Keratinocyte (primary cell): ENCODE measurements around the gene RTN4R. TPM values are rescaled to one million over a fixed set of nuclear protein-coding genes. Genes with fewer than 3 reads are reported as not detected.

Experiments used
- DNase-seq: peaks from one replicate; pipeline ENCODE4 v3.0.0-alpha.2; 2011; ENCODE audit warnings: low read depth, missing footprints, low spot score
- FAIRE-seq: peaks from 2 replicates; lab custom pipeline; 2011; peaks lifted over from hg19 to GRCh38; lab: Jason Lieb, UNC
- H2AFZ ChIP-seq: 2 replicates; pipeline ENCODE4 v1.6.0; 2012; ENCODE audit warnings: low read length, control low read depth, inconsistent platforms; ENCODE audit not compliant: control insufficient read depth
- H3K27ac ChIP-seq: 2 replicates; pipeline ENCODE4 v1.5.1; 2011; ENCODE audit warnings: low read length; ENCODE audit not compliant: control insufficient read depth, insufficient read depth
- H3K27me3 ChIP-seq: 3 replicates; pipeline ENCODE4 v1.6.0; 2011; ENCODE audit warnings: low read length; ENCODE audit not compliant: control insufficient read depth, insufficient read depth; ENCODE audit errors: extremely low read depth
- H3K36me3 ChIP-seq, 2 experiments: 2 replicates in 1 of 2; 3 replicates in 1 of 2; pipeline ENCODE4 v1.5.1; 2011; ENCODE audit warnings: low read length in 2 of 2, mild to moderate bottlenecking in 1 of 2; ENCODE audit not compliant: control insufficient read depth in 2 of 2, insufficient read depth in 2 of 2; ENCODE audit errors: extremely low read depth in 1 of 2
- H3K4me1 ChIP-seq: 3 replicates; pipeline ENCODE4 v1.5.1; 2011; ENCODE audit warnings: low read length; ENCODE audit not compliant: control insufficient read depth, insufficient read depth; ENCODE audit errors: extremely low read depth
- H3K4me2 ChIP-seq: 3 replicates; pipeline ENCODE4 v1.6.0; 2011; ENCODE audit warnings: low read depth, low read length; ENCODE audit not compliant: control insufficient read depth, insufficient read depth; ENCODE audit errors: extremely low read depth
- H3K4me3 ChIP-seq, 3 experiments: fragments of 200-600 bp in 1 of 3; sonication (generic) in 1 of 3; 2 replicates in 2 of 3; 3 replicates in 1 of 3; pipeline ENCODE4 v1.5.1; 2011 to 2016; ENCODE audit warnings: low read length in 3 of 3, mild to moderate bottlenecking in 3 of 3, control low read depth in 2 of 3, inconsistent platforms in 1 of 3, low read depth in 1 of 3, mixed read lengths in 1 of 3, mixed run types in 1 of 3, moderate library complexity in 1 of 3; ENCODE audit not compliant: control insufficient read depth in 2 of 3, insufficient read depth in 2 of 3; ENCODE audit errors: extremely low read depth in 1 of 3
- H3K79me2 ChIP-seq: 2 replicates; pipeline ENCODE4 v1.6.0; 2012; ENCODE audit warnings: low read length; ENCODE audit not compliant: control insufficient read depth, insufficient read depth
- H3K9ac ChIP-seq: 3 replicates; pipeline ENCODE4 v1.6.0; 2011; ENCODE audit warnings: low read length; ENCODE audit not compliant: control insufficient read depth, insufficient read depth; ENCODE audit errors: extremely low read depth
- H3K9me1 ChIP-seq: 3 replicates; pipeline ENCODE4 v1.6.0; 2011; ENCODE audit warnings: low read length; ENCODE audit not compliant: control insufficient read depth, insufficient read depth; ENCODE audit errors: extremely low read depth
- H3K9me3 ChIP-seq: 2 replicates; pipeline ENCODE4 v1.5.1; 2012; ENCODE audit warnings: low read depth, low read length; ENCODE audit not compliant: control insufficient read depth
- H4K20me1 ChIP-seq: 3 replicates; pipeline ENCODE4 v1.6.0; 2011; ENCODE audit warnings: low read length; ENCODE audit not compliant: control insufficient read depth, insufficient read depth; ENCODE audit errors: extremely low read depth
- CTCF ChIP-seq, 3 experiments: IDR thresholded peaks in 1 of 3; conservative IDR thresholded peaks in 1 of 3; optimal IDR thresholded peaks in 1 of 3; 2 replicates in 2 of 3; 3 replicates in 1 of 3; pipeline versions ENCODE3 to v1.5.1; 2011; ENCODE audit warnings: low read length in 3 of 3, mild to moderate bottlenecking in 3 of 3, moderate library complexity in 2 of 3, control low read depth in 1 of 3, inconsistent platforms in 1 of 3; ENCODE audit not compliant: insufficient read depth in 2 of 3; ENCODE audit errors: extremely low read depth in 1 of 3
- EZH2 ChIP-seq: IDR thresholded peaks from one replicate; pipeline ENCODE4 v1.6.1; 2012; ENCODE audit warnings: inconsistent platforms, mild to moderate bottlenecking, low read length, moderate library complexity
- dilution Hi-C: fragments of 300-500 bp; cut with MboI; formaldehyde crosslinking; loops from one replicate; pipeline ENCODE4 v1.7.0; 2020; ENCODE audit warnings: low sequenced_read_pairs; ENCODE audit not compliant: extremely low pct_ligation_motif_present
- polyA plus RNA-seq, 5 experiments: library from polyadenylated mRNA; depleted of rRNA in 3 of 5; stranded (reverse) in 3 of 5; stranded (forward) in 1 of 5; unstranded in 1 of 5; fragments of >200 nt; gene quantifications; 1 replicate in 1 of 5; 2 replicates in 3 of 5; 3 replicates in 1 of 5; pipeline versions ENCODE4 v1.2.1 to v1.2.3, GENCODE V29; 2011 to 2012; ENCODE audit warnings: missing spikeins in 2 of 5, low read depth in 1 of 5, low replicate concordance in 1 of 5

RTN4R gene
- polyA plus RNA-seq, 1 donor (not counting 4 experiments of a cell fraction or from before 2014, with no cell fraction given) = 2.5 TPM

GRCh38 chr22:20240447-20240764, 27.7 kb downstream of the RTN4R start:
- FAIRE-seq (no peak), DNase-seq (no peak)
- Histone ChIP-seq H2AFZ (no peak overlapping the region), H3K4me3 (no peak overlapping the region), H3K27me3 (no peaks in the 10 kb centered on the region), H3K79me2 (no peaks in the 10 kb centered on the region), H4K20me1 (peaks cover 2% of the 10 kb centered on the region), H3K9me1 (no peaks in the 10 kb centered on the region), H3K27ac (no peak overlapping the region), H3K9ac (no peak overlapping the region), H3K4me1 (peaks cover 40% of the 10 kb centered on the region), H3K4me2 (no peak overlapping the region), H3K9me3 (no peaks in the 10 kb centered on the region), H3K36me3 (no peaks in the 10 kb centered on the region)
- dilution Hi-C loops = no loop called here
- TF ChIP-seq EZH2 (no peak), CTCF (optimal IDR thresholded peaks at IDR 0.05 in 1 of 3, IDR thresholded peaks at IDR 0.05 in 1 of 3, conservative IDR thresholded peaks at IDR 0.05 in 1 of 3; ENCODE audit: extremely low read depth in 1 of 3, insufficient read depth in 2 of 3, low read length in 3 of 3) (no peak)

GRCh38 chr22:20239676-20240446, 28.3 kb downstream of the RTN4R start:
- Histone ChIP-seq H3K4me1 (peaks cover 40% of the 10 kb centered on the region), H3K27me3 (no peaks in the 10 kb centered on the region), H3K36me3 (no peaks in the 10 kb centered on the region), H4K20me1 (peaks cover 2% of the 10 kb centered on the region), H2AFZ (no peak overlapping the region), H3K4me2 (no peak overlapping the region), H3K79me2 (no peaks in the 10 kb centered on the region), H3K9me1 (no peaks in the 10 kb centered on the region), H3K9me3 (no peaks in the 10 kb centered on the region), H3K9ac (no peak overlapping the region), H3K27ac (no peak overlapping the region), H3K4me3 (no peak overlapping the region)
- TF ChIP-seq EZH2 (no peak), CTCF (optimal IDR thresholded peaks at IDR 0.05 in 1 of 3, IDR thresholded peaks at IDR 0.05 in 1 of 3, conservative IDR thresholded peaks at IDR 0.05 in 1 of 3; ENCODE audit: extremely low read depth in 1 of 3, insufficient read depth in 2 of 3, low read length in 3 of 3) (no peak)
- FAIRE-seq (no peak), DNase-seq (no peak)
- dilution Hi-C loops = no loop called here
